Lung (tissue), 12 donors: Measurements from ENCODE around the gene DHRSX. TPM values are rescaled to one million over a fixed set of nuclear protein-coding genes. Genes with fewer than 3 reads are reported as not detected.

Source experiments
- ATAC-seq: fragments of 200-7000 bp; cut with Tn5 transposase; one replicate; pipeline ENCODE4 v1.9.1; 2020; ENCODE audit warnings: moderate number of reproducible peaks; ENCODE audit not compliant: insufficient read depth, low FRiP score
- DNase-seq, 3 donors: peaks; one replicate each; pipeline ENCODE4 v3.0.0-alpha.2; 2013 to 2017
- H3K27ac ChIP-seq, 2 donors: one replicate each; pipeline ENCODE4 v1.5.1; 2013; ENCODE audit warnings: mild to moderate bottlenecking in 2 of 2, moderate library complexity in 2 of 2, control low read depth in 1 of 2, inconsistent platforms in 1 of 2, low read depth in 1 of 2, low read length in 1 of 2
- H3K27me3 ChIP-seq, 3 donors: one replicate each; pipeline ENCODE4 v1.5.1; 2013; ENCODE audit warnings: low read length in 2 of 3; ENCODE audit not compliant: control insufficient read depth in 3 of 3, insufficient read depth in 3 of 3
- H3K36me3 ChIP-seq, 4 donors: one replicate each; pipeline ENCODE4 v1.5.1; 2013; ENCODE audit warnings: low read length in 4 of 4, mild to moderate bottlenecking in 1 of 4, moderate library complexity in 1 of 4; ENCODE audit not compliant: control insufficient read depth in 4 of 4, insufficient read depth in 4 of 4
- H3K4me1 ChIP-seq, 5 donors: one replicate each; pipeline ENCODE4 v1.5.1; 2013; ENCODE audit warnings: low read length in 5 of 5, mild to moderate bottlenecking in 2 of 5, moderate library complexity in 1 of 5; ENCODE audit not compliant: control insufficient read depth in 5 of 5, insufficient read depth in 5 of 5
- H3K4me3 ChIP-seq: one replicate; pipeline ENCODE4 v1.5.1; 2013; ENCODE audit warnings: mild to moderate bottlenecking, control low read depth, moderate library complexity
- H3K9ac ChIP-seq, 2 donors: one replicate each; pipeline ENCODE4 v1.5.1; 2013; ENCODE audit warnings: low read length in 2 of 2, control low read depth in 1 of 2; ENCODE audit not compliant: insufficient read depth in 1 of 2
- H3K9me3 ChIP-seq, 4 donors: one replicate each; pipeline ENCODE4 v1.5.1; 2013; ENCODE audit warnings: low read length in 3 of 4, mild to moderate bottlenecking in 1 of 4, moderate library complexity in 1 of 4; ENCODE audit not compliant: control insufficient read depth in 4 of 4, insufficient read depth in 3 of 4
- CTCF ChIP-seq: IDR thresholded peaks from 2 replicates; pipeline ENCODE4 v1.5.1; 2012; ENCODE audit warnings: mild to moderate bottlenecking; ENCODE audit errors: control extremely low read depth, extremely low read depth
- WGBS, 2 donors: extraction: QIAGEN DNeasy Blood & Tissue Kit; methylation state at CpG; one replicate each; pipeline ENCODE4 v1.1.7; 2013; 5-methylcytosine and 5-hydroxymethylcytosine counted together
- polyA plus RNA-seq, 2 donors: library from polyadenylated mRNA; stranded (reverse); fragments of 200-250 nt; gene quantifications; one replicate each; pipeline ENCODE4 v1.2.1, GENCODE V29; 2013
- total RNA-seq, 2 donors: library from RNA; depleted of rRNA in 1 of 2; stranded (reverse); fragments of >200 nt in 1 of 2; gene quantifications; one replicate each; pipeline ENCODE4 v1.2.1, GENCODE V29; 2014 to 2021
- donor health status: control.
- donor health status: control.
- donor health status: Bipolar disorder and iron deficiency.
- donor health status: healthy.
- donor health status: DM: yes; HTN: yes; CAD: no.

The DHRSX gene
- total and polyA plus RNA-seq, 4 donors: 7.0 to 26.3 (median 18.9) TPM

GRCh38 chrX:2523911-2524310 lies 23.1 kb upstream of the DHRSX start:
- no peak for TF ChIP-seq CTCF
- H3K9me3 ChIP-seq: no peaks in the 10 kb centered on the region
- H3K36me3 ChIP-seq: no peaks in the 10 kb centered on the region
- ATAC-seq (no peak), DNase-seq (no peak)
- no peak overlapping the region for H3K9ac ChIP-seq
- 73 to 82% methylated on average over 6 of the region's 6 CpGs for WGBS, 2 donors
- peaks cover 0 to 2% (median 0%) of the 10 kb centered on the region in 5 donors for H3K4me1 ChIP-seq
- no peak overlapping the region for H3K4me3 ChIP-seq
- H3K27ac ChIP-seq: no peak overlapping the region
- H3K27me3 ChIP-seq: peaks cover 0 to 6% (median 0%) of the 10 kb centered on the region in 3 donors

- 65 to 67% methylated on average over 6 of the region's 6 CpGs for WGBS, 2 donors
- H3K9me3 ChIP-seq: no peaks in the 10 kb centered on the region
- H3K9ac ChIP-seq: no peak overlapping the region
- no peak for ATAC-seq
- peaks cover 0 to 6% (median 0%) of the 10 kb centered on the region in 3 donors for H3K27me3 ChIP-seq
- no peaks in the 10 kb centered on the region for H3K36me3 ChIP-seq
- no peak for DNase-seq
- no peak overlapping the region for H3K4me3 ChIP-seq
- H3K27ac ChIP-seq: no peak overlapping the region
- H3K4me1 ChIP-seq: peaks cover 0 to 2% (median 0%) of the 10 kb centered on the region in 5 donors
- no peak for TF ChIP-seq CTCF
These were observed 21.2 kb upstream of the DHRSX start for GRCh38 chrX:2521927-2522386.

- ATAC-seq: no peak
These were observed 20.5 kb upstream of the DHRSX start for GRCh38 chrX:2521092-2521926.

More at GRCh38 chrX:2521092-2521926, 20.5 kb upstream of the DHRSX start:
- no peak overlapping the region for H3K4me3 ChIP-seq
- H3K27ac ChIP-seq: no peak overlapping the region
- peaks cover 0 to 6% (median 0%) of the 10 kb centered on the region in 3 donors for H3K27me3 ChIP-seq
- WGBS, 2 donors: 21 to 31% methylated on average over 15 of the region's 15 CpGs
- H3K36me3 ChIP-seq: no peaks in the 10 kb centered on the region
- H3K4me1 ChIP-seq: peaks cover 0 to 2% (median 0%) of the 10 kb centered on the region in 5 donors
- peak in 2 of 3 donors; percentile 17 to 25 for DNase-seq
- no peak overlapping the region for H3K9ac ChIP-seq
- TF ChIP-seq CTCF: no peak
- no peaks in the 10 kb centered on the region for H3K9me3 ChIP-seq
